Breast epithelium (tissue), 4 donors: ENCODE measurements around the gene PRKG1. TPM values are rescaled to one million over a fixed set of nuclear protein-coding genes. Genes with fewer than 3 reads are reported as not detected.
"Not testable (repeated sequence)": the region's sequence is repeated elsewhere in the genome, so short reads cannot be mapped to it uniquely, and the experiment has no call there.

Experiments
- DNase-seq, 2 donors: peaks; one replicate each; pipeline ENCODE4 v3.0.0-alpha.2; 2019; ENCODE audit warnings: low spot score in 2 of 2
- H3K27ac ChIP-seq, 2 donors: fragments of 200-600 bp; sonication (generic) in 1 of 2; one replicate each; pipeline ENCODE4 v1.5.1; 2016 to 2019; ENCODE audit warnings: mild to moderate bottlenecking in 1 of 2
- H3K27me3 ChIP-seq, 2 donors: fragments of 200-600 bp; sonication (generic) in 1 of 2; one replicate each; pipeline versions ENCODE4 v1.5.1 to v1.6.0; 2017 to 2019; ENCODE audit warnings: control low read depth in 1 of 2, mild to moderate bottlenecking in 1 of 2
- H3K36me3 ChIP-seq: fragments of 200-600 bp; one replicate; pipeline ENCODE4 v1.5.1; 2019
- H3K4me1 ChIP-seq, 2 donors: fragments of 200-600 bp; sonication (generic); one replicate each; pipeline ENCODE4 v1.5.1; 2016 to 2019; ENCODE audit warnings: control low read depth in 1 of 2
- H3K4me3 ChIP-seq, 3 donors: fragments of 200-600 bp; sonication (generic); 1 replicate in 2 of 3; 2 replicates in 1 of 3; pipeline ENCODE4 v1.5.1; 2016 to 2019; ENCODE audit warnings: mild to moderate bottlenecking in 3 of 3, moderate library complexity in 2 of 3
- H3K9me3 ChIP-seq, 2 donors: fragments of 200-600 bp; sonication (generic) in 1 of 2; one replicate each; pipeline ENCODE4 v1.5.1; 2016 to 2019; ENCODE audit warnings: control low read depth in 1 of 2
- CTCF ChIP-seq, 3 donors: fragments of 450-650 bp; IDR thresholded peaks; one replicate each; pipeline ENCODE4 v1.5.1; 2016 to 2017; ENCODE audit warnings: antibody characterized with exemption in 3 of 3, mild to moderate bottlenecking in 3 of 3, moderate library complexity in 3 of 3
- POLR2A ChIP-seq: fragments of 450-650 bp; IDR thresholded peaks from one replicate; pipeline ENCODE4 v1.6.1; 2016; ENCODE audit warnings: antibody characterized with exemption, mild to moderate bottlenecking, moderate library complexity
- POLR2AphosphoS5 ChIP-seq, 3 donors: sonication (generic); formaldehyde crosslinking; IDR thresholded peaks; one replicate each; pipeline ENCODE4 v1.6.1; 2017; ENCODE audit warnings: antibody characterized with exemption in 3 of 3
- intact Hi-C: fragments of 100-400 bp; cut with DNase I; formaldehyde crosslinking; loops from one replicate; pipeline ENCODE4 v1.15.1; 2023; ENCODE audit warnings: low total_unique reads
- total RNA-seq, 3 donors: library from RNA; depleted of rRNA; stranded (reverse); fragments of >200 nt; gene quantifications; one replicate each; pipeline ENCODE4 v1.1.0, GENCODE V29; 2016

The PRKG1 gene
- total RNA-seq, 3 donors from 2014 or later = 10.9 to 36.9 (median 19.7) TPM

- Histone ChIP-seq H3K4me3 (no peak overlapping the region), H3K9me3 (no peaks in the 10 kb centered on the region), H3K36me3 (no peaks in the 10 kb centered on the region), H3K27ac (no peak overlapping the region), H3K27me3 (no peaks in the 10 kb centered on the region), H3K4me1 (peaks cover 0 to 4% of the 10 kb centered on the region in 2 donors)
- TF ChIP-seq POLR2AphosphoS5 (IDR thresholded peaks at IDR 0.05) = no peak
- TF ChIP-seq CTCF (IDR thresholded peaks at IDR 0.05) = no peak
- no peak for TF ChIP-seq POLR2A
- no peak for DNase-seq
- intact Hi-C loops = no loop called here
These were observed 132.2 kb downstream of the PRKG1 start for GRCh38 chr10:51206500-51206899.

- DNase-seq, H3K9me3 ChIP-seq, intact Hi-C loops, H3K4me1 ChIP-seq, H3K27ac ChIP-seq, H3K36me3 ChIP-seq, H3K4me3 ChIP-seq, H3K27me3 ChIP-seq: not testable (repeated sequence)
These were observed 138.7 kb downstream of the PRKG1 start for GRCh38 chr10:51212937-51213336.

- TF ChIP-seq POLR2AphosphoS5 (IDR thresholded peaks at IDR 0.05) (no peak), CTCF (IDR thresholded peaks at IDR 0.05) (no peak), POLR2A (no peak)
- Histone ChIP-seq H3K4me3 (no peak overlapping the region), H3K27me3 (no peaks in the 10 kb centered on the region), H3K36me3 (no peaks in the 10 kb centered on the region), H3K4me1 (no peaks in the 10 kb centered on the region), H3K27ac (no peak overlapping the region), H3K9me3 (no peaks in the 10 kb centered on the region)
- intact Hi-C loops = no loop called here
- no peak for DNase-seq
These were observed 140.2 kb downstream of the PRKG1 start for GRCh38 chr10:51214207-51215196.

- no peaks in the 10 kb centered on the region for H3K36me3 ChIP-seq
- TF ChIP-seq CTCF (IDR thresholded peaks at IDR 0.05) (no peak), POLR2A (no peak), POLR2AphosphoS5 (IDR thresholded peaks at IDR 0.05) (no peak)
- no peak overlapping the region for H3K4me3 ChIP-seq
- intact Hi-C loops = no loop called here
- no peak for DNase-seq
- H3K27ac ChIP-seq = no peak overlapping the region
- H3K4me1 ChIP-seq = no peaks in the 10 kb centered on the region
- H3K9me3 ChIP-seq = no peaks in the 10 kb centered on the region
- H3K27me3 ChIP-seq = no peaks in the 10 kb centered on the region
These were observed 141.9 kb downstream of the PRKG1 start for GRCh38 chr10:51215951-51216834.

GRCh38 chr10:51217505-51217904 is 143.2 kb downstream of the PRKG1 start:
- DNase-seq = no peak
- TF ChIP-seq POLR2AphosphoS5 (IDR thresholded peaks at IDR 0.05) (no peak), CTCF (IDR thresholded peaks at IDR 0.05) (no peak), POLR2A (no peak)
- Histone ChIP-seq H3K27ac (no peak overlapping the region), H3K9me3 (no peaks in the 10 kb centered on the region), H3K4me1 (no peaks in the 10 kb centered on the region), H3K36me3 (no peaks in the 10 kb centered on the region), H3K27me3 (no peaks in the 10 kb centered on the region), H3K4me3 (no peak overlapping the region)
- intact Hi-C loops = no loop called here
